HEK293 (cell line): ENCODE results near the gene DCPS.

Source experiments
- CTCF ChIA-PET: fragments of 350-600 bp; formaldehyde crosslinking; extraction: SDS; loops from one replicate; lab custom pipeline; 2021; ENCODE audit warnings: antibody characterized with exemption; lab: Yijun Ruan, JAX
- POLR2A ChIA-PET: fragments of 300-600 bp; formaldehyde crosslinking; extraction: SDS; loops from one replicate; lab custom pipeline; 2020; ENCODE audit warnings: antibody characterized with exemption, inconsistent platforms; lab: Yijun Ruan, JAX
- H3K27ac ChIP-seq: fragments of 200-500 bp; sonication (Bioruptor generic); 2 replicates; pipeline ENCODE4 v1.5.1; 2014; ENCODE audit warnings: low read depth, low read length, control low read depth, inconsistent platforms; ENCODE audit errors: extremely low read depth
- H3K36me3 ChIP-seq, 2 experiments: fragments of 200-500 bp in 1 of 2; sonication (Bioruptor generic) in 1 of 2; 1 replicate in 1 of 2; 2 replicates in 1 of 2; pipeline ENCODE4 v1.5.1; 2014 to 2017; ENCODE audit warnings: inconsistent platforms in 2 of 2, low read length in 2 of 2; ENCODE audit not compliant: control insufficient read depth in 2 of 2, insufficient read depth in 1 of 2
- H3K4me1 ChIP-seq: fragments of 200-500 bp; sonication (Bioruptor generic); 2 replicates; pipeline ENCODE4 v1.5.1; 2014; ENCODE audit warnings: mild to moderate bottlenecking, low read length, inconsistent platforms; ENCODE audit not compliant: control insufficient read depth, insufficient read depth
- H3K4me3 ChIP-seq: 2 replicates; pipeline ENCODE4 v1.5.1; 2011; ENCODE audit warnings: low read depth, mild to moderate bottlenecking, control low read depth, low read length, moderate library complexity
- H3K9me3 ChIP-seq: fragments of 200-500 bp; sonication (Bioruptor generic); 2 replicates; pipeline ENCODE4 v1.5.1; 2014; ENCODE audit warnings: low read depth, low read length, inconsistent platforms; ENCODE audit not compliant: control insufficient read depth, insufficient read depth
- KLF16 ChIP-seq: fragments of 450-650 bp; formaldehyde crosslinking; IDR thresholded peaks from 2 replicates; pipeline ENCODE4 v1.5.1; 2017; ENCODE audit warnings: missing biosample characterization, missing genetic modification characterization
- MYNN ChIP-seq: fragments of 450-650 bp; formaldehyde crosslinking; IDR thresholded peaks from 2 replicates; pipeline ENCODE4 v1.5.1; 2016; ENCODE audit warnings: missing biosample characterization, missing genetic modification characterization, borderline replicate concordance
- PATZ1 ChIP-seq: fragments of 450-650 bp; formaldehyde crosslinking; IDR thresholded peaks from 2 replicates; pipeline ENCODE4 v1.5.1; 2016; ENCODE audit warnings: missing biosample characterization, missing genetic modification characterization
- PRDM1 ChIP-seq: fragments of 450-650 bp; formaldehyde crosslinking; IDR thresholded peaks from 2 replicates; pipeline ENCODE4; 2016; ENCODE audit warnings: missing biosample characterization, missing genetic modification characterization
- PRDM2 ChIP-seq: fragments of 450-650 bp; formaldehyde crosslinking; IDR thresholded peaks from 2 replicates; pipeline ENCODE4 v1.5.1; 2016; ENCODE audit warnings: missing biosample characterization, missing genetic modification characterization, borderline replicate concordance
- SALL2 ChIP-seq: fragments of 450-650 bp; formaldehyde crosslinking; IDR thresholded peaks from 2 replicates; pipeline ENCODE4 v1.5.0; 2017; ENCODE audit warnings: missing biosample characterization, mild to moderate bottlenecking, missing genetic modification characterization, borderline replicate concordance
- ZNF133 ChIP-seq: fragments of 450-650 bp; formaldehyde crosslinking; IDR thresholded peaks from 2 replicates; pipeline ENCODE4 v1.5.1; 2016; ENCODE audit warnings: missing biosample characterization, missing genetic modification characterization
- ZNF148 ChIP-seq: fragments of 450-650 bp; formaldehyde crosslinking; IDR thresholded peaks from 2 replicates; pipeline ENCODE4 v1.5.0; 2017; ENCODE audit warnings: missing biosample characterization, missing genetic modification characterization, borderline replicate concordance
- ZNF416 ChIP-seq: fragments of 450-650 bp; formaldehyde crosslinking; IDR thresholded peaks from 2 replicates; pipeline ENCODE4 v1.5.1; 2016; ENCODE audit warnings: missing biosample characterization, missing genetic modification characterization
- ZNF518A ChIP-seq: fragments of 450-650 bp; formaldehyde crosslinking; conservative IDR thresholded peaks from 2 replicates; pipeline ENCODE4 v1.5.1; 2016; ENCODE audit warnings: low read depth, missing biosample characterization, missing genetic modification characterization
- ZNF623 ChIP-seq: fragments of 450-650 bp; formaldehyde crosslinking; IDR thresholded peaks from 2 replicates; pipeline ENCODE4 v1.5.1; 2016; ENCODE audit warnings: missing biosample characterization, missing genetic modification characterization
- ZNF830 ChIP-seq: fragments of 450-650 bp; IDR thresholded peaks from 2 replicates; pipeline ENCODE4 v1.5.0; 2018; ENCODE audit warnings: missing biosample characterization, missing genetic modification characterization, low read depth, mild to moderate bottlenecking, moderate library complexity
- ZNF837 ChIP-seq: fragments of 450-650 bp; formaldehyde crosslinking; IDR thresholded peaks from 2 replicates; pipeline ENCODE4 v1.5.1; 2016; ENCODE audit warnings: missing biosample characterization, missing genetic modification characterization

Gene DCPS

GRCh38 chr11:126337474-126338241 is 33.8 kb downstream of the DCPS start:
- ChIA-PET POLR2A (no interaction called here), CTCF (interaction anchor here (0.6 to 0.9 kb wide), 3 partner anchors 27 to 102 kb away, joined by 3 to 4 read pairs (median 3); no protein-coding TSS in a partner anchor)
- no peaks in the 10 kb centered on the region for H3K36me3 ChIP-seq
- no peak overlapping the region for H3K4me3 ChIP-seq
- H3K27ac ChIP-seq, result no peak overlapping the region
- no peak for TF ChIP-seq PATZ1 (tag by site-specific recombination)
- TF ChIP-seq ZNF148 (tag by site-specific recombination), result no peak
- no peak for TF ChIP-seq SALL2 (tag by site-specific recombination)
- no peak for TF ChIP-seq MYNN
- TF ChIP-seq PRDM2, result no peak
- no peaks in the 10 kb centered on the region for H3K4me1 ChIP-seq
- no peaks in the 10 kb centered on the region for H3K9me3 ChIP-seq

GRCh38 chr11:126338346-126339055 is 34.6 kb downstream of the DCPS start:
- CTCF ChIA-PET, result interaction anchor here (0.8 kb wide), 1 partner anchor 101 kb away, joined by 3 read pairs; no protein-coding TSS in a partner anchor
- Histone ChIP-seq H3K27ac (no peak overlapping the region), H3K4me1 (no peaks in the 10 kb centered on the region), H3K9me3 (no peaks in the 10 kb centered on the region)
- TF ChIP-seq ZNF416, result no peak
- TF ChIP-seq ZNF518A (tag by site-specific recombination), result no peak
- TF ChIP-seq ZNF133 (tag by site-specific recombination), result no peak
- no peak for TF ChIP-seq PRDM1 (tag by site-specific recombination)
- no peak for TF ChIP-seq ZNF623
- no peak for TF ChIP-seq ZNF830 (tag by site-specific recombination)
- no peak for TF ChIP-seq ZNF837 (tag by site-specific recombination)
- TF ChIP-seq KLF16 (tag by site-specific recombination), result no peak
- TF ChIP-seq, all 188 proteins: peak for 0
- H3K36me3 ChIP-seq, result peaks cover 0 to under 1% of the 10 kb centered on the region in 2 experiments; a peak in 1 of 3 replicates
- POLR2A ChIA-PET, result no interaction called here
- H3K4me3 ChIP-seq, result no peak overlapping the region
